GM12865 (cell line): Measurements from ENCODE around the gene HELT.
"Not testable (repeated sequence)": the region's sequence is repeated elsewhere in the genome, so short reads cannot be mapped to it uniquely, and the experiment has no call there.

Source experiments
- DNase-seq: peaks from one replicate; pipeline ENCODE4 v3.0.0; 2010; ENCODE audit warnings: low read depth
- H3K4me3 ChIP-seq: 2 replicates; pipeline ENCODE4 v1.5.1; 2011; ENCODE audit warnings: mild to moderate bottlenecking, low read depth, low read length, control low read depth
- CTCF ChIP-seq: IDR thresholded peaks from 2 replicates; pipeline ENCODE4 v1.5.1; 2011; ENCODE audit warnings: low read length, control low read depth, low read depth, inconsistent platforms; ENCODE audit not compliant: insufficient read depth; ENCODE audit errors: missing control alignments

HELT gene

GRCh38 chr4:184979461-184980124, 38.7 kb upstream of the HELT start:
- no peak for TF ChIP-seq CTCF
- no peak for DNase-seq

GRCh38 chr4:184980261-184980660, 38.0 kb upstream of the HELT start:
- no peak for DNase-seq
- H3K4me3 ChIP-seq: no peak overlapping the region
- no peak for TF ChIP-seq CTCF

More at GRCh38 chr4:184979461-184980124, 38.7 kb upstream of the HELT start:
- no peak overlapping the region for H3K4me3 ChIP-seq

- no peak overlapping the region for H3K4me3 ChIP-seq
- DNase-seq: peak; percentile 81
- TF ChIP-seq CTCF: peak; percentile 46
Observed at GRCh38 chr4:184983672-184984356, 34.5 kb upstream of the HELT start.

- no peak for TF ChIP-seq CTCF
- no peak overlapping the region for H3K4me3 ChIP-seq
- no peak for DNase-seq
Observed at GRCh38 chr4:184987493-184988031, 30.7 kb upstream of the HELT start.

- DNase-seq: no peak
- no peak overlapping the region for H3K4me3 ChIP-seq
- no peak for TF ChIP-seq CTCF
Observed at GRCh38 chr4:184988611-184989010, 29.7 kb upstream of the HELT start.

GRCh38 chr4:184989283-184989682, 29.0 kb upstream of the HELT start:
- H3K4me3 ChIP-seq, DNase-seq: not testable (repeated sequence)

- DNase-seq, H3K4me3 ChIP-seq: not testable (repeated sequence)
Observed at GRCh38 chr4:184990131-184990530, 28.2 kb upstream of the HELT start.

- TF ChIP-seq CTCF: no peak
- DNase-seq: no peak
- no peak overlapping the region for H3K4me3 ChIP-seq
Observed at GRCh38 chr4:184991860-184992259, 26.4 kb upstream of the HELT start.
